HepG2 (cell line): ENCODE results near the gene MCM3. TPM values are rescaled to one million over a fixed set of nuclear protein-coding genes. Genes with fewer than 3 reads are reported as not detected.

ENCODE experiments used
- CSRNP1 ChIP-seq: sonication (generic); formaldehyde crosslinking; IDR thresholded peaks from 2 replicates; pipeline ENCODE4 v1.8.1; 2023; ENCODE audit warnings: mild to moderate bottlenecking, missing genetic modification reagents
- KDM5A ChIP-seq: fragments of 200-600 bp; sonication (generic); IDR thresholded peaks from 2 replicates; pipeline ENCODE4 v1.7.0; 2018; ENCODE audit warnings: antibody characterized with exemption, mild to moderate bottlenecking, low read length, borderline replicate concordance
- KMT2B ChIP-seq: IDR thresholded peaks from 2 replicates; pipeline ENCODE4 v1.6.1; 2016; ENCODE audit warnings: missing genetic modification reagents, missing compliant biosample characterization
- TCF7 ChIP-seq: sonication (generic); IDR thresholded peaks from 2 replicates; pipeline ENCODE4 v1.6.1; 2016; ENCODE audit warnings: antibody characterized with exemption, low read depth
- TFDP1 ChIP-seq: IDR thresholded peaks from 2 replicates; pipeline ENCODE4 v1.6.1; 2016; ENCODE audit warnings: missing compliant biosample characterization, missing genetic modification reagents, borderline replicate concordance
- ZHX1 ChIP-seq: sonication (generic); formaldehyde crosslinking; IDR thresholded peaks from 2 replicates; pipeline ENCODE4 v1.8.1; 2022; ENCODE audit warnings: low read depth, mild to moderate bottlenecking, missing genetic modification reagents
- ZIK1 ChIP-seq: sonication (generic); formaldehyde crosslinking; IDR thresholded peaks from 2 replicates; pipeline ENCODE4 v1.5.0; 2020; ENCODE audit warnings: mild to moderate bottlenecking, low read depth, missing genetic modification reagents, borderline replicate concordance
- ZNF225 ChIP-seq: sonication (generic); formaldehyde crosslinking; IDR thresholded peaks from 2 replicates; pipeline ENCODE4 v1.4.0; 2020; ENCODE audit warnings: mild to moderate bottlenecking, missing genetic modification reagents
- ZNF317 ChIP-seq: sonication (generic); formaldehyde crosslinking; IDR thresholded peaks from 2 replicates; pipeline ENCODE4 v1.5.0; 2020; ENCODE audit warnings: mild to moderate bottlenecking, missing genetic modification reagents
- ZNF646 ChIP-seq: sonication (generic); formaldehyde crosslinking; IDR thresholded peaks from 2 replicates; pipeline ENCODE4 v1.9.0; 2021; ENCODE audit warnings: mild to moderate bottlenecking, missing genetic modification reagents
- ZNF660 ChIP-seq: sonication (generic); formaldehyde crosslinking; IDR thresholded peaks from 2 replicates; pipeline ENCODE4 v1.5.1; 2020; ENCODE audit warnings: mild to moderate bottlenecking, low read depth, missing genetic modification reagents, borderline replicate concordance
- ZNF674 ChIP-seq: sonication (generic); formaldehyde crosslinking; IDR thresholded peaks from 2 replicates; pipeline ENCODE4 v1.5.0; 2020; ENCODE audit warnings: low read depth, mild to moderate bottlenecking, missing genetic modification reagents
- polyA plus RNA-seq, 8 experiments: library from polyadenylated mRNA; depleted of rRNA in 3 of 8; stranded (reverse) in 7 of 8; unstranded in 1 of 8; fragments of >200 nt; fragmentation: Illumina TruSeq in 4 of 8; extraction: Trizol in 4 of 8; gene quantifications; 2 replicates each; pipeline versions ENCODE4 v1.2.1 to v1.2.3, GENCODE V29; 2011 to 2016; ENCODE audit warnings: low read depth in 4 of 8, missing spikeins in 1 of 8, mixed read lengths in 1 of 8; ENCODE audit not compliant: insufficient read depth in 1 of 8
- total RNA-seq, 5 experiments: library from RNA; depleted of rRNA; stranded (reverse); fragments of >200 nt; fragmentation: Illumina TruSeq; extraction: Trizol; gene quantifications; 2 replicates each; pipeline ENCODE4 v1.2.3, GENCODE V29; 2016; ENCODE audit warnings: low read depth in 1 of 5

MCM3 gene
- total and polyA plus RNA-seq, 2 of the 13 experiments (the other 11 are each of a cell fraction or from before 2014, with no cell fraction given): 164 to 288 TPM

GRCh38 chr6:52328729-52329128 is 44.2 kb upstream of the MCM3 start (continued):
- TF ChIP-seq ZIK1 (CRISPR knock-in tag) (no peak), TCF7 (no peak), TFDP1 (no peak), ZNF225 (no peak), KMT2B (CRISPR knock-in tag) (0 out of 2 replicates have a peak, but pooled peaks have one; percentile 2), CSRNP1 (CRISPR knock-in tag) (no peak), ZNF317 (CRISPR knock-in tag) (no peak), ZNF674 (CRISPR knock-in tag) (no peak), ZNF646 (CRISPR knock-in tag) (0 out of 2 replicates have a peak, but pooled peaks have one; percentile 27), ZNF660 (CRISPR knock-in tag) (no peak), KDM5A (no peak), ZHX1 (CRISPR knock-in tag) (no peak)
